Loucy (cell line): ENCODE results near the gene LTBP1.
"Not testable (repeated sequence)": the region's sequence is repeated elsewhere in the genome, so short reads cannot be mapped to it uniquely, and the experiment has no call there.

ENCODE experiments used
- H2AFZ ChIP-seq: fragments of 200-600 bp; sonication (generic); 2 replicates; pipeline ENCODE4 v1.6.0; 2016; ENCODE audit warnings: antibody characterized with exemption, mild to moderate bottlenecking, low read length, moderate library complexity
- H3F3A ChIP-seq: fragments of 200-600 bp; 2 replicates; pipeline ENCODE4 v1.6.0; 2016; ENCODE audit warnings: antibody characterized with exemption, low read depth, mild to moderate bottlenecking
- H3K27me3 ChIP-seq: fragments of 200-600 bp; sonication (generic); 2 replicates; pipeline ENCODE4 v1.6.1; 2014; ENCODE audit warnings: low read length, mild to moderate bottlenecking; ENCODE audit not compliant: insufficient read depth, poor library complexity, severe bottlenecking
- H3K36me3 ChIP-seq: fragments of 200-600 bp; sonication (generic); 2 replicates; pipeline ENCODE4 v1.6.1; 2016; ENCODE audit warnings: low read length; ENCODE audit not compliant: insufficient read depth
- H3K4me1 ChIP-seq: fragments of 200-600 bp; sonication (generic); 2 replicates; pipeline ENCODE4 v1.5.1; 2014; ENCODE audit warnings: low read length, mild to moderate bottlenecking; ENCODE audit not compliant: insufficient read depth, poor library complexity, severe bottlenecking
- H3K4me2 ChIP-seq: fragments of 200-600 bp; sonication (generic); 2 replicates; pipeline ENCODE4 v1.6.0; 2014; ENCODE audit warnings: antibody characterized with exemption, low read length, low read depth, mild to moderate bottlenecking; ENCODE audit not compliant: poor library complexity, severe bottlenecking
- H3K4me3 ChIP-seq: fragments of 200-600 bp; sonication (generic); 2 replicates; pipeline ENCODE4 v1.5.1; 2014; ENCODE audit warnings: low read length, mild to moderate bottlenecking, mixed read lengths; ENCODE audit not compliant: poor library complexity, severe bottlenecking
- H3K79me2 ChIP-seq: fragments of 200-600 bp; sonication (generic); 2 replicates; pipeline ENCODE4 v1.6.1; 2014; ENCODE audit warnings: low read length; ENCODE audit not compliant: insufficient read depth
- H3K9ac ChIP-seq: fragments of 200-600 bp; sonication (generic); 2 replicates; pipeline ENCODE4 v1.6.0; 2014; ENCODE audit warnings: mild to moderate bottlenecking, low read depth, low read length, moderate library complexity; ENCODE audit not compliant: poor library complexity, severe bottlenecking
- H3K9me2 ChIP-seq: fragments of 200-600 bp; sonication (generic); replicated peaks from 2 replicates; pipeline ENCODE4 v1.6.1; 2016; ENCODE audit warnings: low read depth, low read length, mixed read lengths
- H3K9me3 ChIP-seq: fragments of 200-600 bp; sonication (generic); 2 replicates; pipeline ENCODE4 v1.6.1; 2014; ENCODE audit warnings: mild to moderate bottlenecking, antibody characterized with exemption, low read length, low read depth; ENCODE audit not compliant: insufficient read depth
- H4K20me1 ChIP-seq: fragments of 200-600 bp; sonication (generic); 2 replicates; pipeline ENCODE4 v1.6.0; 2014; ENCODE audit warnings: antibody characterized with exemption, low read length, mild to moderate bottlenecking; ENCODE audit not compliant: insufficient read depth, poor library complexity, severe bottlenecking
- CTCF ChIP-seq: fragments of 200-600 bp; sonication (generic); conservative IDR thresholded peaks from 2 replicates; pipeline ENCODE4 v1.5.1; 2014; ENCODE audit warnings: mild to moderate bottlenecking, antibody characterized with exemption, low read length
- EZH2phosphoT487 ChIP-seq: fragments of 200-600 bp; IDR thresholded peaks from 2 replicates; pipeline ENCODE4 v1.6.1; 2018; ENCODE audit warnings: antibody characterized with exemption, mild to moderate bottlenecking, moderate library complexity, borderline replicate concordance

The LTBP1 gene

GRCh38 chr2:33437815-33438214, 491.1 kb downstream of the LTBP1 start:
- H4K20me1 ChIP-seq = no peaks in the 10 kb centered on the region
- H3F3A ChIP-seq = no peaks in the 10 kb centered on the region
- no peaks in the 10 kb centered on the region for H3K36me3 ChIP-seq
- no peak overlapping the region for H3K9ac ChIP-seq
- H3K9me3 ChIP-seq = no peaks in the 10 kb centered on the region
- no peak overlapping the region for H3K4me2 ChIP-seq
- H2AFZ ChIP-seq = no peak overlapping the region
- no peaks in the 10 kb centered on the region for H3K9me2 ChIP-seq
- H3K4me1 ChIP-seq = no peaks in the 10 kb centered on the region
- H3K4me3 ChIP-seq = no peak overlapping the region
- H3K79me2 ChIP-seq = no peaks in the 10 kb centered on the region
- H3K27me3 ChIP-seq = no peaks in the 10 kb centered on the region
- no peak for TF ChIP-seq EZH2phosphoT487
- no peak for TF ChIP-seq CTCF

- H3F3A ChIP-seq = no peaks in the 10 kb centered on the region
- no peak overlapping the region for H2AFZ ChIP-seq
Observed at GRCh38 chr2:33441235-33441810, 494.6 kb downstream of the LTBP1 start.

GRCh38 chr2:33442052-33442451, 495.3 kb downstream of the LTBP1 start:
- not testable (repeated sequence) for H3K9ac ChIP-seq, H3K4me1 ChIP-seq, H3K27me3 ChIP-seq, H3K79me2 ChIP-seq, H3K9me3 ChIP-seq, H3K36me3 ChIP-seq, H2AFZ ChIP-seq, H4K20me1 ChIP-seq, H3K4me2 ChIP-seq, H3F3A ChIP-seq, H3K4me3 ChIP-seq, H3K9me2 ChIP-seq

More at GRCh38 chr2:33441235-33441810, 494.6 kb downstream of the LTBP1 start:
- Histone ChIP-seq H3K79me2 (no peaks in the 10 kb centered on the region), H3K27me3 (no peaks in the 10 kb centered on the region), H3K4me3 (no peak overlapping the region), H3K9me3 (no peaks in the 10 kb centered on the region), H3K9ac (no peak overlapping the region), H3K4me2 (no peak overlapping the region), H3K36me3 (no peaks in the 10 kb centered on the region), H3K4me1 (no peaks in the 10 kb centered on the region), H4K20me1 (no peaks in the 10 kb centered on the region), H3K9me2 (no peaks in the 10 kb centered on the region)
- no peak for TF ChIP-seq EZH2phosphoT487
- TF ChIP-seq CTCF = peak; percentile 93

- H3K9ac ChIP-seq = no peak overlapping the region
- TF ChIP-seq CTCF = no peak
- TF ChIP-seq EZH2phosphoT487 = no peak
- no peak overlapping the region for H3K4me2 ChIP-seq
- no peak overlapping the region for H2AFZ ChIP-seq
- H3F3A ChIP-seq = no peaks in the 10 kb centered on the region
- no peaks in the 10 kb centered on the region for H3K36me3 ChIP-seq
- no peaks in the 10 kb centered on the region for H3K79me2 ChIP-seq
- H4K20me1 ChIP-seq = no peaks in the 10 kb centered on the region
- no peak overlapping the region for H3K4me3 ChIP-seq
- H3K9me2 ChIP-seq = no peaks in the 10 kb centered on the region
- no peaks in the 10 kb centered on the region for H3K4me1 ChIP-seq
- H3K9me3 ChIP-seq = no peaks in the 10 kb centered on the region
- no peaks in the 10 kb centered on the region for H3K27me3 ChIP-seq
Observed at GRCh38 chr2:33442528-33443079, 495.9 kb downstream of the LTBP1 start.
